ENCODE measurements around the gene RPL3.

GRCh38 chr22:39289975-39290720 lies 29.3 kb downstream of the RPL3 start:
- TF ChIP-seq POLR2A (IDR thresholded peaks at IDR 0.05; ENCODE audit: low read depth) (no peak), EP300 (IDR thresholded peaks at IDR 0.05) (no peak), CTCF (IDR thresholded peaks at IDR 0.05) (no peak)

Measured in esophagus muscularis mucosa (tissue), 4 donors.